B cell (primary cell): ENCODE measurements around the gene RAPGEF6. TPM values are rescaled to one million over a fixed set of nuclear protein-coding genes. Genes with fewer than 3 reads are reported as not detected.

Experiments
- ATAC-seq: fragments of 200-7000 bp; cut with Tn5 transposase; one replicate; pipeline ENCODE4 v1.10.0; 2021; ENCODE audit warnings: low read depth, mild to moderate bottlenecking, moderate number of reproducible peaks, moderate library complexity
- CTCF ChIA-PET: fragments of 350-600 bp; sonication (Branson Sonifier 250); formaldehyde crosslinking; loops from one replicate; lab custom pipeline; 2021; ENCODE audit warnings: antibody characterized with exemption, inconsistent platforms; lab: Charles Lee
- POLR2A ChIA-PET: fragments of 350-600 bp; sonication (Branson Sonifier 250); formaldehyde crosslinking; loops from one replicate; lab custom pipeline; 2021; ENCODE audit warnings: antibody characterized with exemption; lab: Charles Lee
- DNase-seq: peaks from one replicate; pipeline ENCODE4 v3.0.0; 2013
- H2AFZ ChIP-seq: 2 replicates; pipeline ENCODE4 v1.6.1; 2012; ENCODE audit warnings: mild to moderate bottlenecking, low read depth, low read length; ENCODE audit not compliant: insufficient read depth, poor library complexity, severe bottlenecking
- H3K27ac ChIP-seq, 2 donors: 1 replicate in 1 of 2; 2 replicates in 1 of 2; pipeline ENCODE4 v1.5.1; 2012 to 2013; ENCODE audit warnings: low read length in 2 of 2, mild to moderate bottlenecking in 2 of 2, moderate library complexity in 1 of 2
- H3K27me3 ChIP-seq, 4 experiments: fragments of 200-600 bp in 1 of 4; sonication (generic) in 1 of 4; replicated peaks in 1 of 4; 1 replicate in 2 of 4; 2 replicates in 2 of 4; pipeline versions ENCODE4 v1.6.1 to v1.7.0; 2013 to 2016; ENCODE audit warnings: low read length in 3 of 4, mild to moderate bottlenecking in 2 of 4, mixed read lengths in 1 of 4, moderate library complexity in 1 of 4; ENCODE audit not compliant: insufficient read depth in 4 of 4, control insufficient read depth in 3 of 4; ENCODE audit errors: control extremely low read depth in 1 of 4
- H3K36me3 ChIP-seq, 2 experiments: replicated peaks in 1 of 2; 1 replicate in 1 of 2; 2 replicates in 1 of 2; pipeline versions ENCODE4 v1.6.1 to v1.7.1; 2013; ENCODE audit warnings: low read length in 1 of 2; ENCODE audit not compliant: insufficient read depth in 2 of 2, control insufficient read depth in 1 of 2; ENCODE audit errors: control extremely low read depth in 1 of 2, extremely low read depth in 1 of 2
- H3K4me1 ChIP-seq, 2 donors: fragments of 200-600 bp in 1 of 2; sonication (generic) in 1 of 2; 1 replicate in 1 of 2; 2 replicates in 1 of 2; pipeline versions ENCODE4 v1.5.1 to v1.6.1; 2013 to 2017; ENCODE audit warnings: low read length in 2 of 2; ENCODE audit not compliant: control insufficient read depth in 2 of 2, insufficient read depth in 2 of 2
- H3K4me2 ChIP-seq: replicated peaks from 2 replicates; pipeline ENCODE3; 2012; ENCODE audit warnings: mild to moderate bottlenecking, low read depth, low read length; ENCODE audit not compliant: poor library complexity, severe bottlenecking
- H3K4me3 ChIP-seq, 5 experiments: fragments of 200-600 bp in 1 of 5; sonication (generic) in 1 of 5; 1 replicate in 3 of 5; 2 replicates in 2 of 5; pipeline versions ENCODE4 v1.5.1 to v1.7.0; 2011 to 2016; ENCODE audit warnings: low read length in 4 of 5, mild to moderate bottlenecking in 4 of 5, low read depth in 2 of 5, control low read depth in 1 of 5, moderate library complexity in 1 of 5; ENCODE audit not compliant: insufficient read depth in 1 of 5; ENCODE audit errors: control extremely low read depth in 1 of 5, extremely low read depth in 1 of 5
- H3K79me2 ChIP-seq: fragments of 200-600 bp; sonication (generic); one replicate; pipeline ENCODE4 v1.6.0; 2016; ENCODE audit warnings: low read length; ENCODE audit not compliant: control insufficient read depth, insufficient read depth
- H3K9ac ChIP-seq: fragments of 200-600 bp; sonication (generic); 2 replicates; pipeline ENCODE4 v1.6.1; 2017; ENCODE audit warnings: mild to moderate bottlenecking, low read length, moderate library complexity
- H3K9me3 ChIP-seq, 3 donors: one replicate each; pipeline versions ENCODE4 v1.6.1 to v1.7.1; 2013; ENCODE audit warnings: low read length in 2 of 3; ENCODE audit not compliant: control insufficient read depth in 2 of 3, insufficient read depth in 1 of 3; ENCODE audit errors: control extremely low read depth in 1 of 3
- H4K20me1 ChIP-seq: 2 replicates; pipeline ENCODE4 v1.6.0; 2012; ENCODE audit warnings: mild to moderate bottlenecking, low read length; ENCODE audit not compliant: insufficient read depth, control insufficient read depth, poor library complexity, severe bottlenecking
- H3K27ac Mint-ChIP-seq: one replicate; pipeline ENCODE4 v1.8.0; 2021; ENCODE audit warnings: mixed read lengths
- H3K27me3 Mint-ChIP-seq: one replicate; pipeline ENCODE4 v1.8.0; 2021; ENCODE audit warnings: mixed read lengths
- H3K4me1 Mint-ChIP-seq: one replicate; pipeline ENCODE4 v1.8.0; 2021; ENCODE audit warnings: mixed read lengths
- H3K4me3 Mint-ChIP-seq: one replicate; pipeline ENCODE4 v1.8.0; 2021; ENCODE audit warnings: mixed read lengths
- H3K9me3 Mint-ChIP-seq: one replicate; pipeline ENCODE4 v1.8.0; 2022; ENCODE audit warnings: mixed read lengths; ENCODE audit not compliant: insufficient read depth
- EZH2 ChIP-seq: IDR thresholded peaks from 2 replicates; pipeline ENCODE4 v1.6.1; 2012; ENCODE audit warnings: borderline replicate concordance, low read depth, mild to moderate bottlenecking, moderate library complexity, low read length; ENCODE audit not compliant: insufficient read depth, poor library complexity, severe bottlenecking
- WGBS: methylation state at CpG from one replicate; pipeline ENCODE4 v1.1.5; 2013; ENCODE audit warnings: missing lambda C conversion rate; ENCODE audit not compliant: insufficient coverage; 5-methylcytosine and 5-hydroxymethylcytosine counted together
- intact Hi-C: fragments of 100-400 bp; cut with micrococcal nuclease; formaldehyde crosslinking; loops from one replicate; pipeline ENCODE4 v1.10.0; 2022
- polyA minus RNA-seq: library from RNA; depleted of rRNA, polyadenylated mRNA; stranded (reverse); fragments of >200 nt; gene quantifications from 2 replicates; pipeline ENCODE4 v1.2.3, GENCODE V29; 2012
- polyA plus RNA-seq: library from polyadenylated mRNA; depleted of rRNA; stranded (reverse); fragments of >200 nt; gene quantifications from 2 replicates; pipeline ENCODE4 v1.2.3, GENCODE V29; 2012
- total RNA-seq, 2 donors: library from RNA; stranded (reverse); fragments of 120-200 nt in 1 of 2; gene quantifications; 1 replicate in 1 of 2; 2 replicates in 1 of 2; pipeline versions ENCODE4 v1.2.3 to v1.2.4, GENCODE V29; 2013 to 2022
- TF ChIP-seq, protein P1 (sequence below): fragments of 200-600 bp; IDR thresholded peaks from one replicate; pipeline ENCODE4 v1.8.0; 2022; ENCODE audit warnings: antibody characterized with exemption, mild to moderate bottlenecking

Gene RAPGEF6, protein sequence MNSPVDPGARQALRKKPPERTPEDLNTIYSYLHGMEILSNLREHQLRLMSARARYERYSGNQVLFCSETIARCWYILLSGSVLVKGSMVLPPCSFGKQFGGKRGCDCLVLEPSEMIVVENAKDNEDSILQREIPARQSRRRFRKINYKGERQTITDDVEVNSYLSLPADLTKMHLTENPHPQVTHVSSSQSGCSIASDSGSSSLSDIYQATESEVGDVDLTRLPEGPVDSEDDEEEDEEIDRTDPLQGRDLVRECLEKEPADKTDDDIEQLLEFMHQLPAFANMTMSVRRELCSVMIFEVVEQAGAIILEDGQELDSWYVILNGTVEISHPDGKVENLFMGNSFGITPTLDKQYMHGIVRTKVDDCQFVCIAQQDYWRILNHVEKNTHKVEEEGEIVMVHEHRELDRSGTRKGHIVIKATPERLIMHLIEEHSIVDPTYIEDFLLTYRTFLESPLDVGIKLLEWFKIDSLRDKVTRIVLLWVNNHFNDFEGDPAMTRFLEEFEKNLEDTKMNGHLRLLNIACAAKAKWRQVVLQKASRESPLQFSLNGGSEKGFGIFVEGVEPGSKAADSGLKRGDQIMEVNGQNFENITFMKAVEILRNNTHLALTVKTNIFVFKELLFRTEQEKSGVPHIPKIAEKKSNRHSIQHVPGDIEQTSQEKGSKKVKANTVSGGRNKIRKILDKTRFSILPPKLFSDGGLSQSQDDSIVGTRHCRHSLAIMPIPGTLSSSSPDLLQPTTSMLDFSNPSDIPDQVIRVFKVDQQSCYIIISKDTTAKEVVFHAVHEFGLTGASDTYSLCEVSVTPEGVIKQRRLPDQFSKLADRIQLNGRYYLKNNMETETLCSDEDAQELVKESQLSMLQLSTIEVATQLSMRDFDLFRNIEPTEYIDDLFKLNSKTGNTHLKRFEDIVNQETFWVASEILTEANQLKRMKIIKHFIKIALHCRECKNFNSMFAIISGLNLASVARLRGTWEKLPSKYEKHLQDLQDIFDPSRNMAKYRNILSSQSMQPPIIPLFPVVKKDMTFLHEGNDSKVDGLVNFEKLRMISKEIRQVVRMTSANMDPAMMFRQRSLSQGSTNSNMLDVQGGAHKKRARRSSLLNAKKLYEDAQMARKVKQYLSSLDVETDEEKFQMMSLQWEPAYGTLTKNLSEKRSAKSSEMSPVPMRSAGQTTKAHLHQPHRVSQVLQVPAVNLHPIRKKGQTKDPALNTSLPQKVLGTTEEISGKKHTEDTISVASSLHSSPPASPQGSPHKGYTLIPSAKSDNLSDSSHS (N-terminal part only)
- 48.7 and 56.2 TPM in 2 replicates for total RNA-seq
- total RNA-seq (2013), result 54.8 TPM
- 9.8 and 13.6 TPM in 2 replicates for polyA plus RNA-seq
- 27.6 and 44.2 TPM in 2 replicates for polyA minus RNA-seq

DNA sequence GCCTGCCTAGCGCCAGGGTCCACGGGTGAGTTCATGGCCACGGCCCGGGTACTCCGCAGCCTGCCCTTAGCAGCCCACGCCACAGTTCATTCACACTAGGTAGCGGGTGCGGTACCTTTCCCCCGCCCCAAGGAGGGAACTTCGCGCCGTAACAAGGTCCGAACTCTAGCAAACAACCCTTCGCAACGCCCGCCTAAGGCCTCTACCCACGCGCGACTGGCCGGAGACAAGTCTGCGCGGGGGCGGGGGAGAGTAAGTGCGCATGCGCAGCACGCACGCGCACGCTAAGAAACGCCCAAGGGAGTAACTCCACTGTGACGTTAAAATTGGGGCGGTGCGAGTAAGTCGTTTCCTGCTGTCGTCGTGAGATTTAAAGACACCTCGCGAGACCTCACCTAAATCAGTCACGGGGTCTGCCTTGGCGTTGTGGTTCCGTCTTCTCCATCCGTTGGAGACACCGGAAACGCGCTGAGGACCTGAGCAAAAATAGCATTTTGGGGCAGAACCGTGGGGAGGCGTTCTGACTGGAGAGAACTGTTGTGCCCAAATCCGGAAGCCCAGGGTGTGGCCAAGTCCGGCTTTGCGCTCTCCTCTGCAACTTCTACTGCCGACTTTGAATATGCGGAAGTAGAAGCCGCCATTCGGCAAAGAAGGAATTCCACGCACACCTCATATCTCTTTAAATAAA lies at the start of gene RAPGEF6:
TSS of gene RAPGEF6 (minus strand) at position 234 of the 688 bp plus-strand sequence. CDS start at position 35, 199 bp downstream.
- under 1% methylated on average over 55 of the region's 55 CpGs for WGBS
- no peaks in the 10 kb centered on the region for H3K9me3 ChIP-seq
- no peaks in the 10 kb centered on the region for H3K27me3 Mint-ChIP-seq
- H2AFZ ChIP-seq, result peak within 1 kb of the TSS; percentile 92
- H3K4me1 ChIP-seq, result peaks cover 41 to 45% of the 10 kb centered on the region in 2 donors
- H4K20me1 ChIP-seq, result peaks cover 13% of the 10 kb centered on the region
- CTCF ChIA-PET, result interaction anchor here (1.0 to 1.4 kb wide), 4 partner anchors 9 to 46 kb away, joined by 3 to 13 read pairs (median 6); no protein-coding TSS in a partner anchor
- H3K9me3 Mint-ChIP-seq, result no peaks in the 10 kb centered on the region
- peak within 1 kb of the TSS; percentile 95 for H3K9ac ChIP-seq
- H3K4me2 ChIP-seq, result peak within 1 kb of the TSS; percentile 82
- peaks cover 40% of the 10 kb centered on the region for H3K4me1 Mint-ChIP-seq
- H3K27me3 ChIP-seq, result no peaks in the 10 kb centered on the region
- H3K36me3 ChIP-seq, result peaks cover 0 to 7% of the 10 kb centered on the region in 2 experiments
- peak within 1 kb of the TSS; percentile 77 to 91 (median 86) for H3K4me3 ChIP-seq
- peak; percentile 83 for ATAC-seq
- H3K27ac ChIP-seq, result peak within 1 kb of the TSS; percentile 91 to 99
- peak within 1 kb of the TSS; percentile 99 for H3K27ac Mint-ChIP-seq
- DNase-seq, result peak; percentile 100
- intact Hi-C loops, result loop anchor here (1.0 to 10.0 kb wide), 9 partner anchors 12 to 860 kb away; partner anchors contain the start of genes FNIP1, HINT1 and IRF1
- TF ChIP-seq, protein P1, sequence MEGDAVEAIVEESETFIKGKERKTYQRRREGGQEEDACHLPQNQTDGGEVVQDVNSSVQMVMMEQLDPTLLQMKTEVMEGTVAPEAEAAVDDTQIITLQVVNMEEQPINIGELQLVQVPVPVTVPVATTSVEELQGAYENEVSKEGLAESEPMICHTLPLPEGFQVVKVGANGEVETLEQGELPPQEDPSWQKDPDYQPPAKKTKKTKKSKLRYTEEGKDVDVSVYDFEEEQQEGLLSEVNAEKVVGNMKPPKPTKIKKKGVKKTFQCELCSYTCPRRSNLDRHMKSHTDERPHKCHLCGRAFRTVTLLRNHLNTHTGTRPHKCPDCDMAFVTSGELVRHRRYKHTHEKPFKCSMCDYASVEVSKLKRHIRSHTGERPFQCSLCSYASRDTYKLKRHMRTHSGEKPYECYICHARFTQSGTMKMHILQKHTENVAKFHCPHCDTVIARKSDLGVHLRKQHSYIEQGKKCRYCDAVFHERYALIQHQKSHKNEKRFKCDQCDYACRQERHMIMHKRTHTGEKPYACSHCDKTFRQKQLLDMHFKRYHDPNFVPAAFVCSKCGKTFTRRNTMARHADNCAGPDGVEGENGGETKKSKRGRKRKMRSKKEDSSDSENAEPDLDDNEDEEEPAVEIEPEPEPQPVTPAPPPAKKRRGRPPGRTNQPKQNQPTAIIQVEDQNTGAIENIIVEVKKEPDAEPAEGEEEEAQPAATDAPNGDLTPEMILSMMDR, result no peak
- no peak for TF ChIP-seq EZH2
- peaks cover 52% of the 10 kb centered on the region for H3K79me2 ChIP-seq
- H3K4me3 Mint-ChIP-seq, result peak within 1 kb of the TSS; percentile 95
- POLR2A ChIA-PET, result interaction anchor here (0.6 to 1.8 kb wide), 5 partner anchors 12 to 162 kb away, joined by 3 to 22 read pairs (median 4); partner anchors contain the start of gene FNIP1
